Measurements from ENCODE around the gene ANKRD11.

The ANKRD11 gene

DNA sequence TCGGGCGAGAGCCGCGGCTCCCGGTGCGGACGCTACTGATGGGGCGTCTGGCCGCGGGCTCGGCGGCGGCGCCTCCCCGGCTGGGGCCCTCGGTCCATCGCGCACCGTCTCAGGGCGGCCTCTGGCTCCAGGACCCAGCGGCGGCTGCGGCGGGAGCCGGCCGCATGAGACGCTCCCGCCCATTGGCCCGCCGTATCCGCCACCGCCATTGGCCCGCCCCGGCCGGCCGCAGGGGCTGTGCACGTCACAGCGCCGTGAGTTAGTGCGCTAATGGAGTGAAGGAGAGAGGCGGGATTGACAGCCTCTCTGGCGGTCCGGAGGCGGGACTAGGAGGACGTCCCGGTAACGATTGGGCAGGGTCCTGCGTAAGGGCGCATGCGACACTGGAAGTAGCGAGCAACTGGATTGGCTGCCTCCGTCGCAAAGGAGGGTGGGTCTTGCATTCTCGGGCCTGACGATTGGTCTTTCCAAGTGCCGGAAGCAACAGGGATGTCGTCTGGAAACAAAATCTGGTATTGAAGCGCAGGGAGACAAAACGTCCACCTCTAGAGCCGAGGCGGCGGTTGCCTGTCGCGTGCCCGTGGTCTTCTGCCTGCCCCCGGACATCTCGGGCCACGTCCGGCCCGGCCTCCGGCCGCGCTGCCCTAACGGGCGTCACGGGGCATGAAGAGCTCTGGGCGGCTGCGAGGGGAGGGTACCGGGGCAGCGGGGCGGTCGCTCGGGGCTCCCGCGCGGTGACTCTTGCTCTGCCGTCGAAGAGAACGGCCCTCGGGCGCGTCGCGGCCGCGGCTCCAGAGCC is at the start of gene ANKRD11:
ANKRD11 (minus strand) TSS at position 123 of the 799 bp plus-strand sequence. CDS start 173,542 bp downstream, outside the sequence.
- peak; percentile 99 to 100 for DNase-seq

DNA sequence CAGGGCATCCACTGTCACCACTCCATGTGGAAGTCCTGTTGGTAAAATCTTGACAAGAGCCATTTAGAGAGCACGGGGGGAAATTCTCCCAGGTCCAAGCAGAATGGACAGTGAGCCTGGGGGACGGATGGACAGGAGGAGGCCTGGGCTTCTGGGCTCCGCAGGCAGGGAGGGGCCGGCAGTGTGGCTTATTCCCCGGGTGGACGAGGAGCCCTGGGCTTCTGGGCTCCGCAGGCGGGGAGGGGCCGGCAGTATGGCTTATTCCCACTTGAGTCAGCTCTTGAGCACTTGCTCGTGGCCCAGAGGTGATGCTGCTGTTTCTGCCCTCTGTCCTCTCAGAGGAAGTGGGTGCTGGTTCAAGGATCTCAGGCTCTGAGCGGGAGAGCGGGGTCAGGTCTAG is 47.9 kb upstream of the ANKRD11 start:
- no peak for DNase-seq

GRCh38 chr16:89537549-89537925 is 47.2 kb upstream of the ANKRD11 start:
- no peak for DNase-seq

DNA sequence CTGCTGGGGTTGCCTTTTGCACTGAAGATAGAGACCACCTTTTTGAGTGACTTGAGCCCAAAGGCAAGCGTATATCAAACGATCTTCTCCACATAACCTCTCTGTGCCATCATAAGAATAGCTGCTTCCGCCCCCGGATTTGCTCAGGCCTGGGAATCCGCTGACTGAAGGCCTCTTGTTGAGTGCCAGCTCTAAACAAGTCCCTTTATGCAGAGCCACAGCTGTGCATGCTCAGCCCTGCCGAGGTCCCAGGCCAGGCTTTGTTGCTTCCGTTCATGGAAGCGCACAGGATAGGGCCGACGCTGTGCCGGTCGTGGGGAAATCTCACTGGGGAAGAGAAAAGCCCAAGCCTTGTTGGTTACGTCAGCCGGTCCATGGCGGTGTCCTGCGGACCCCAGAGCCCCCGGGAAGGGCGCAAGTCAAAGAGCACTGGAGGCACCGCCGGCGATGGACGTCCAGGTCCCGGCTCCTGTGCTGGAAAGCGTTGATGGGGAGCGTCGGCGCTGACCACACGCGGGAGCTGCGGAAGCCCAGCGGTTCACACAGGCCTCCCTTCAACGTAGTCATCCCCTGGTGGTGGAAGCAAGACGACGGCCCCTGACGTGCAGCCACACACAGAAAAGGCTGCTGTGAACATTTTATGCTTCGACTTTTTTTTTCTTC is 46.7 kb upstream of the ANKRD11 start:
- DNase-seq, result no peak

GRCh38 chr16:89536371-89536770 is 46.0 kb upstream of the ANKRD11 start:
- DNase-seq, result no peak

GRCh38 chr16:89534252-89534756 is 43.9 kb upstream of the ANKRD11 start:
- DNase-seq, result peak; percentile 48 to 76

- DNase-seq, result no peak
Measured at GRCh38 chr16:89531821-89532526, 41.6 kb upstream of the ANKRD11 start.

DNA sequence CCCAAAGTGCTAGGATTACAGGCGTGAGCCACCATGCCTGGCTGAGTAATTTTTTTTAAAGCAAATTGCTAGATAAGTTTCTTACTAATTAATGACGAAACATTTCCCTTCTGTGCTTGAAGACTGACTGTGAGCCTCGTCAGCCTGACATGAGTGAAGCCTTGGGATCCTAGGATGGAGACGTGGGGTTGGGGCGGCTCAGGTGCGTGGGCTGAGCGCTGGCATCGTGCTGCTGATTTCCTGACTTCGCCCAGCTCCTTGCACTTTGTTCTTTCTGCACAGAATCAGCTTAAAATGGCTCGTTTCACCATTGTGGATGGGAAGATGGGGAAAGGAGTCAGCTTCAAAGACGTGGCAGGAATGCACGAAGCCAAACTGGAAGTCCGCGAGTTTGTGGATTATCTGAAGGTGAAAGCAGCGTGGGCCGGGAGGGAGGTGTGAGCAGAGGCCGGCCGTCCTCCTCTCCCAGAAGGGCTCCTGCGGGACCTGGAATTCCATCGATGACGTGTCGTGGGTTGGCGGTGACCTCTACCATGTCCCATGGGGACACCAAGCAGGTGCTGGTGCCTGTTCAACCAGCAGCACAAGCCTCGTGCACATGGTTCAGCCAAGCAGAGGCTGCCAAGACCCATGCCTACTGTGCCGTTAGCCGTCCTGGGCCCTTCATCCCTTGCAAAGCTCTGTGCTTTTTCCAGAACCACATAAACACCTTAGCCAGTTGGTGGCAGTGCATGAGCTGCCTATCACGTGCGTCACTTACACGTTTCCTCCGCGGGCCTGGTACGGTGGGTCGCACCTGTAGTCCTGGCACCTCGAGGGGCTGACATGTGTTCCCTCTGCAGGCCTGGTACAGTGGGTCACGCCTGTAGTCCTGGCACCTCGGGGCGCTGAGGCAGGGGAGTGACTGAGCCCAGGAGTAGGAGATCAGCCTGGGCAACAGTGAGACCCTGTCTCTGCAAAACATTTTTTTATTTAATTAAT is 40.3 kb upstream of the ANKRD11 start:
- no peak for DNase-seq

- no peak for DNase-seq
Measured at GRCh38 chr16:89529097-89529496, 38.7 kb upstream of the ANKRD11 start.

GRCh38 chr16:89525146-89525913 is 35.0 kb upstream of the ANKRD11 start:
- no peak for DNase-seq

DNA sequence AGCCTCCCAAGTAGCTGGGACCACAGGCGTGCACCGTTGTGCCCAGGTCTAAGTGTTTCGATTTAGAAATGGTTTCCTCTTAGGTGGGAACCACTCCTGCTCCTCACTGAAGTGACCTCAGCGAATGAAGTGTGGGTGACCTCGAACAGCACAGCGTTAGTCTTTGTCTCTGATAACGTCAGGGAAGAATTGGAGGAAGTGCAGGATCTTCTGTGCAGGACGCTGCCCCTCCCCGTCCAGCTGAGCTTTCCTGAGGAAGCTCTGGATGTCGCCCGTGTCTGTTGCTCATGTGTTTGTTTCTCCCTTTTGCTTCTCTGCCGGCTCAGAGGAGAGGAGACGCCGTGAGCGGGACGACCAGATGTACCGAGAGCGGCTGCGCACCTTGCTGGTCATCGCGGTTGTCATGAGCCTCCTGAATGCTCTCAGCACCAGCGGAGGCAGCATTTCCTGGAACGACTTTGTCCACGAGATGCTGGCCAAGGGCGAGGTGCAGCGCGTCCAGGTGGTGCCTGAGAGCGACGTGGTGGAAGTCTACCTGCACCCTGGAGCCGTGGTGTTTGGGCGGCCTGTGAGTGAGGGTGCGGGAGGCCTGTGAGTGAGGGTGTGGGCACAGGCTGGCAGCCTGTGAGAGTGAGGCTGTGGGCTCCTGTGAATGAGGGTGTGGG is 33.5 kb upstream of the ANKRD11 start:
- DNase-seq, result no peak

GRCh38 chr16:89522287-89522686 is 31.9 kb upstream of the ANKRD11 start:
- DNase-seq, result no peak

DNA sequence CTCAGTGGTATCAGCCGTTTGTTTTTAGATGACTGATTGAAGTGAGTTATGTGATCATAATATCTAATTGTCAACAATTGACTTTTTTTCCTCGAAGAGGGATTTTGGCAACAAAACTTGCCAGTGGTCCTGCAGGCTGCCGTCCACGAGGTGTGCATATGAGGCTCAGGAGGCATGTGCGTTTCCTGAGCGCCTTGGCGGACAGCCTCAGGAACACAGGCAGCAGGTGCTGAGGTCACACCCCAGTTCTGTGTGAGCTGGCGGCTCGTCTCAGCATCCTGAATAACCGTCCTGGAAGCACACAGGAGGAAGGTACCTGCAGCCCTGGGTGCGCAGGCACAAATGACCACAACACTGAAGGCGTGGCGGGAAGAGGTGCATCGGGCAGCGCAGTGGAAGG is 29.5 kb upstream of the ANKRD11 start:
- DNase-seq, result no peak

DNA sequence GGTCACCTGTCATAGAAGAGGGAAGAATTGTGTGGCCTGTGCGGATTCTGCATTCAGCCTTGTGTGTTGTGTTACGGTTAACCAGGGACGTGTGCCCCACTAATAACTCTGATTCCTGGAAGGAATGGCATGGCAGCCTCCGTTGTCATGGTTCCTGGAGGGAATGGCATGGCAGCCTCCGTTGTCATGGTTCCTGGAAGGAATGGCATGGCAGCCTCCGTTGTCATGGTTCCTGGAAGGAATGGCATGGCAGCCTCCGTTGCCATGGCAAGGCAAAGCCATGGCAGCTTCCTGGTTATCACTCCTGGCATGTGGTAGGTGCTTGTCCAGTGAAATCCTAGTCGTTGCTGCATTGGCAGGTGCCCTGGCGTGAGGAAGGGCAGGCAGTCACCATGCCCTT is 26.8 kb upstream of the ANKRD11 start:
- no peak for DNase-seq

GRCh38 chr16:89512453-89512852 is 22.1 kb upstream of the ANKRD11 start:
- no peak for DNase-seq

GRCh38 chr16:89511374-89511773 is 21.0 kb upstream of the ANKRD11 start:
- no peak for DNase-seq

DNA sequence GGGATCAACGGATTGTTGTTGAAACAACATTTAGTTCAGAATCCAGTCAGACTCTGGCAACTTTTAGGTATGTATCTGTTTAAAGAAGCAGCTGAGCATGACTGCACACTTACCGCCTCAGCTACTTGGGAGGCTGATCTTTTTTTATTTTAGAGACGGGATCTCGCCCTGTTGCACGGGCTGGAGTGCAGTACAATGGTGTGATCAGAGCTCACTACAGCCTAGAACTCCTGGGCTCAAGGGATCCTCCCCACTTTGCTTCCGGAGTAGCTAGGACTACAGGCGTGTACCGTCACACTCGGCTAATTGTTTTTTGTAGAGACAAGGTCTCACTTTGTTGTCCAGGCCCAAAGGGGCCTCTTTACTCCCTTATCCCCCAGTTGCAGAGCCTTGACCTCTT is 20.2 kb upstream of the ANKRD11 start:
- no peak for DNase-seq

DNA sequence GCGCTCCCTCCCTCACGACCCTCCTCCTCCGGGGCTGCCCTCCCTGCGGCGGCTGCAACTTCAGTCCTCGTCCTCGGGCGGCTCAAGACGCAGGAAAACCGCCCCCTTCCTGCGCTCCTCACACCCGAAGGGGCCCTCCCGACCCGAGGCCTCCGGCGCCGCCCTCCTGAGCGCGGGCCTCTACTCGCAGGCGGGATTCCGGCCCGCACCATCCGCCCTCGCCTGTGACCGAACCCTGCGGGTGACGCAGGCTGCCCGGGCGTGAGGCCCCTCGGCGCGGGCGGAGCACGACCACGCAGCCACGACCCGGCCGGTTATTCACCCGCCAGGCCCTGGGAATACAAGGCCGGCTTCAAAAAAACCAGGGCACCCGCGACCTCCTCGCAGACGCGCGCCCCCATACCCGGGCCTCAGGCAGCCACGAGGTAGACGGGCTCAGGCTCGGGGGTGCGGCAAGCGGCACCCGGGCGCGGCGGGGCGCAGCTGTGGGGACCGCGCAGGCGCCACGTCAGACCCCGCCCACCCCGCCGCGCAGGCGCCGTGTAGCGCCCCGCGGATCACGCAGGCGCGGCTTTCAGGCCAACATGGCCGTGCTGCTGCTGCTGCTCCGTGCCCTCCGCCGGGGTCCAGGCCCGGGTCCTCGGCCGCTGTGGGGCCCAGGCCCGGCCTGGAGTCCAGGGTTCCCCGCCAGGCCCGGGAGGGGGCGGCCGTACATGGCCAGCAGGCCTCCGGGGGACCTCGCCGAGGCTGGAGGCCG is 17.7 kb upstream of the ANKRD11 start, which contains the start of gene SPG7:
SPG7 (plus strand) TSS at position 570 of the 757 bp plus-strand sequence; CDS start at position 585, 15 bp downstream.
- DNase-seq, result peak; percentile 90 to 92

DNA sequence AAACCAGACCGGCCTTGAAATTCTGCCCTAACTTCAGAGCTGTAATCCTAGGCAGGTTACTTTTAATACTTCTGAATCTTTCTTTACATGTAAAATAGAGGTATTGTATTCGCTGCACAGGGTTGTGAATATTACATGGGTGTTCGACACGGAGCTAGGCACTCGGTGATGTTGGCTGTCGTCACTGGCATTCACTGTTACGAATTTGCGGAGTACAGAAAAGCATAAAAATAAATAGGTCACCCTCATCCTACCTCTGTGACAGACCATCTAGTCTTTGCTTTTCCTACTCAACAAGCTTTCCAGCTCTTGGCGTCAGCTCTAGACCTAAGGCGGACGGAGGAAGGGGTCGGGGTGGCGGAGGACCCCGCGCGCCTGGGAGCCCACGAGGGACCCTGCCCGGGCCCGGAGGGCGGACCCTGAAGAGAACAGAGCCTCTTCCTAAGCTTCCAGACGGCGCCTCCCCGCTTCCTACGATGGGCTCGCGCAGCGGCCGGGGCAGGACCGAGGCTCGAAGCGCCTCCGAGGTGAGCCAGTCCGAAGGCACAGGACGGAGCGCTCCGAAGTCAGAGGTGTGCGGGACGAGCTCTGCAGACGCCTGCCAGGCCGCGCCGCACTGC is 17.0 kb upstream of the ANKRD11 start:
- peak in 1 of 2 donors; percentile 26 for DNase-seq

All from CD4-positive, alpha-beta T cell treated with Interleukin-4 for 1 hour (primary cell).